Testis (tissue), 2 donors: ENCODE results near the gene EEFSEC.

ENCODE experiments used
- CTCF ChIP-seq, 3 experiments: fragments of 450-650 bp in 2 of 3; fragments of 200-600 bp in 1 of 3; sonication (generic) in 1 of 3; IDR thresholded peaks; one replicate each; pipeline ENCODE4 v1.5.1; 2016 to 2019; ENCODE audit warnings: antibody characterized with exemption in 3 of 3, mild to moderate bottlenecking in 2 of 3, moderate library complexity in 1 of 3
- POLR2A ChIP-seq: fragments of 450-650 bp; IDR thresholded peaks from one replicate; pipeline ENCODE4 v1.6.1; 2017; ENCODE audit warnings: antibody characterized with exemption, mild to moderate bottlenecking, moderate library complexity

GRCh38 chr3:128281461-128282367 lies 128.4 kb downstream of the EEFSEC start:
- TF ChIP-seq POLR2A (no peak), CTCF (IDR thresholded peaks at IDR 0.05) (no peak)
